Endothelial cell of umbilical vein (primary cell): Measurements from ENCODE around the gene HDAC4. TPM values are rescaled to one million over a fixed set of nuclear protein-coding genes. Genes with fewer than 3 reads are reported as not detected.

ENCODE experiments used
- BruUV-seq: library from RNA; stranded (reverse); fragments of 400-500 nt; replicated peaks from 2 replicates; lab custom pipeline; 2021; lab: Mats Ljungman, UMichigan
- CTCF ChIA-PET: fragments of 300-600, 350-600 bp; sonication (Branson Sonifier 250); formaldehyde crosslinking; loops from one replicate; lab custom pipeline; 2021; ENCODE audit warnings: antibody characterized with exemption, inconsistent platforms; lab: Charles Lee
- POLR2A ChIA-PET: fragments of 300-600, 350-600 bp; sonication (Branson Sonifier 250); formaldehyde crosslinking; loops from one replicate; lab custom pipeline; 2021; ENCODE audit warnings: antibody characterized with exemption, inconsistent platforms; lab: Charles Lee
- DNase-seq: peaks from one replicate; pipeline ENCODE4 v3.0.0-alpha.2; 2011; ENCODE audit warnings: low read depth, low spot score
- FAIRE-seq: peaks from 2 replicates; lab custom pipeline; 2011; peaks lifted over from hg19 to GRCh38; lab: Jason Lieb, UNC
- H2AFZ ChIP-seq: 2 replicates; pipeline ENCODE4 v1.6.0; 2012; ENCODE audit warnings: low read depth, low read length, control low read depth, inconsistent platforms
- H3K27ac ChIP-seq: 2 replicates; pipeline ENCODE4 v1.5.1; 2011; ENCODE audit warnings: low read depth, mild to moderate bottlenecking, control low read depth, low read length, moderate library complexity; ENCODE audit not compliant: insufficient read depth
- H3K27me3 ChIP-seq, 2 experiments: 2 replicates each; pipeline versions ENCODE4 v1.6.0 to v1.6.1; 2011; ENCODE audit warnings: low read length in 2 of 2, mixed read lengths in 1 of 2; ENCODE audit not compliant: control insufficient read depth in 2 of 2, insufficient read depth in 2 of 2
- H3K36me3 ChIP-seq, 2 experiments: 2 replicates in 1 of 2; 3 replicates in 1 of 2; pipeline ENCODE4 v1.5.1; 2011; ENCODE audit warnings: low read length in 2 of 2, mild to moderate bottlenecking in 1 of 2, moderate library complexity in 1 of 2; ENCODE audit not compliant: control insufficient read depth in 2 of 2, insufficient read depth in 2 of 2; ENCODE audit errors: extremely low read depth in 1 of 2
- H3K4me1 ChIP-seq: 3 replicates; pipeline ENCODE4 v1.5.1; 2011; ENCODE audit warnings: mild to moderate bottlenecking, low read length; ENCODE audit not compliant: control insufficient read depth, insufficient read depth; ENCODE audit errors: extremely low read depth
- H3K4me2 ChIP-seq: 2 replicates; pipeline ENCODE4 v1.6.1; 2011; ENCODE audit warnings: low read length, control low read depth, mixed read lengths; ENCODE audit not compliant: insufficient read depth
- H3K4me3 ChIP-seq, 3 experiments: fragments of 200-600 bp in 1 of 3; sonication (generic), shearing (Covaris generic) in 1 of 3; replicated peaks in 1 of 3; 2 replicates each; pipeline ENCODE4 v1.5.1; 2011 to 2016; ENCODE audit warnings: control low read depth in 3 of 3, low read length in 3 of 3, mild to moderate bottlenecking in 2 of 3, inconsistent platforms in 1 of 3, low read depth in 1 of 3, moderate library complexity in 1 of 3; ENCODE audit not compliant: insufficient read depth in 1 of 3
- H3K79me2 ChIP-seq: 2 replicates; pipeline ENCODE4 v1.6.0; 2012; ENCODE audit warnings: low read length, inconsistent platforms; ENCODE audit not compliant: control insufficient read depth, insufficient read depth
- H3K9ac ChIP-seq: replicated peaks from 2 replicates; pipeline ENCODE3; 2011; ENCODE audit warnings: low read length, control low read depth; ENCODE audit not compliant: insufficient read depth; ENCODE audit errors: extremely low read depth
- H3K9me1 ChIP-seq: replicated peaks from 3 replicates; pipeline ENCODE4 v1.6.0; 2011; ENCODE audit warnings: mild to moderate bottlenecking, low read length; ENCODE audit not compliant: control insufficient read depth, insufficient read depth; ENCODE audit errors: extremely low read depth
- H3K9me3 ChIP-seq: replicated peaks from 2 replicates; pipeline ENCODE4 v1.5.1; 2012; ENCODE audit warnings: low read length, inconsistent platforms; ENCODE audit not compliant: control insufficient read depth, insufficient read depth
- H4K20me1 ChIP-seq: replicated peaks from 2 replicates; pipeline ENCODE3; 2011; ENCODE audit warnings: mild to moderate bottlenecking, low read length; ENCODE audit not compliant: control insufficient read depth, insufficient read depth; ENCODE audit errors: extremely low read depth
- EZH2 ChIP-seq: IDR thresholded peaks from 2 replicates; pipeline ENCODE4 v1.6.1; 2012; ENCODE audit warnings: borderline replicate concordance, low read depth, mild to moderate bottlenecking, moderate library complexity, low read length, inconsistent platforms; ENCODE audit not compliant: severe bottlenecking
- FOS ChIP-seq: IDR thresholded peaks from 2 replicates; pipeline ENCODE4 v1.6.1; 2011; ENCODE audit warnings: mild to moderate bottlenecking, low read length, moderate library complexity, borderline replicate concordance; ENCODE audit not compliant: insufficient read depth
- GATA2 ChIP-seq: IDR thresholded peaks from 2 replicates; pipeline ENCODE4 v1.7.0; 2011; ENCODE audit warnings: low read depth, mild to moderate bottlenecking, moderate library complexity, mixed read lengths, low read length; ENCODE audit not compliant: insufficient read length, insufficient read depth
- JUN ChIP-seq: IDR thresholded peaks from 2 replicates; pipeline ENCODE4 v1.6.1; 2011; ENCODE audit warnings: borderline replicate concordance, low read depth; ENCODE audit not compliant: insufficient read length, insufficient read depth
- MAX ChIP-seq: IDR thresholded peaks from 2 replicates; pipeline ENCODE4 v1.6.1; 2011; ENCODE audit not compliant: insufficient read depth, insufficient read length
- MYC ChIP-seq: IDR thresholded peaks from one replicate; pipeline ENCODE4 v1.6.1; 2011; ENCODE audit warnings: mild to moderate bottlenecking, low read depth, low read length
- POLR2A ChIP-seq: IDR thresholded peaks from 2 replicates; pipeline ENCODE4 v1.6.1; 2012; ENCODE audit warnings: low read depth, mild to moderate bottlenecking, control low read depth, low read length
- POLR2AphosphoS5 ChIP-seq: IDR thresholded peaks from 2 replicates; pipeline ENCODE4 v1.6.1; 2012; ENCODE audit warnings: low read depth, mild to moderate bottlenecking, control low read depth, low read length, moderate library complexity; ENCODE audit not compliant: insufficient read depth
- dilution Hi-C: fragments of 300-500 bp; cut with MboI; formaldehyde crosslinking; loops from one replicate; pipeline ENCODE4 v1.15.0; 2019; ENCODE audit warnings: low sequenced_read_pairs; ENCODE audit not compliant: extremely low pct_ligation_motif_present
- intact Hi-C: fragments of 100-400 bp; cut with micrococcal nuclease; formaldehyde crosslinking; loops from one replicate; pipeline ENCODE4 v1.10.0; 2022
- polyA plus RNA-seq, 4 experiments: library from polyadenylated mRNA; depleted of rRNA in 3 of 4; stranded (reverse) in 3 of 4; unstranded in 1 of 4; fragments of >200 nt; gene quantifications; 2 replicates each; pipeline versions ENCODE4 v1.2.1 to v1.2.3, GENCODE V29; 2011 to 2012; ENCODE audit warnings: missing spikeins in 1 of 4
- total RNA-seq: library from RNA; stranded (reverse); gene quantifications from 2 replicates; pipeline ENCODE4 v1.2.3, GENCODE V29; 2021
- TF ChIP-seq, protein P1 (sequence below), 2 donors: IDR thresholded peaks; 1 replicate in 1 of 2; 2 replicates in 1 of 2; pipeline ENCODE4 v1.5.1; 2011; ENCODE audit warnings: low read length in 2 of 2, mild to moderate bottlenecking in 2 of 2, moderate library complexity in 2 of 2, control low read depth in 1 of 2, inconsistent platforms in 1 of 2, low read depth in 1 of 2; ENCODE audit not compliant: insufficient read depth in 1 of 2; ENCODE audit errors: extremely low read depth in 1 of 2

Gene HDAC4
- total and polyA plus RNA-seq, 2 donors (not counting 3 experiments of a cell fraction or from before 2014, with no cell fraction given), result 13.4 to 33.0 TPM

DNA sequence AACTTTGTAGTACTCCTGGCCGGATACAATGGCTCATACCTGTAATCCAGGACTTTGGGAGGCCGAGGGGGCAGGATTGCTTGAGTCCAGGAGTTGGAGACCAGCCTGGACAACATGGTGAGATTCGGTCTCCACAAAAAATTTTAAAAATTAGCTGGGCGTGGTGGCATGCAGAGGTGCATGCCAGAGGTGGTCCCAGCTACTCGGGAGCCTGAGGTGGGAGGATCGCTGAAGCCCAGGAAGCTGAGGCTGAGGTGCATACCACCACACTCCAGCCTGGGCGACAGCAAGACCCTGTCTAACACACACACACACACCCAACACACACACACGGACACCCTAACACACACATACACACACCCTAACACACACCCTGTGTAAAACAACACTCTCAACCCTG is 55.6 kb downstream of the HDAC4 start:
- Histone ChIP-seq H3K9me1 (no peaks in the 10 kb centered on the region), H3K4me3 (no peak overlapping the region), H3K9ac (no peak overlapping the region), H3K4me1 (no peaks in the 10 kb centered on the region), H4K20me1 (no peaks in the 10 kb centered on the region), H3K4me2 (no peak overlapping the region), H2AFZ (no peak overlapping the region), H3K27me3 (no peaks in the 10 kb centered on the region), H3K9me3 (no peaks in the 10 kb centered on the region), H3K27ac (no peak overlapping the region), H3K79me2 (peaks cover 7% of the 10 kb centered on the region), H3K36me3 (peaks cover 0 to 3% of the 10 kb centered on the region in 2 experiments)
- no peak for FAIRE-seq
- no TSS peak for BruUV-seq
- DNase-seq, result no peak
- CTCF ChIA-PET, result interaction anchor here (0.5 to 2.0 kb wide), 2 partner anchors 9 to 17 kb away, joined by 3 to 5 read pairs; no protein-coding TSS in a partner anchor
- TF ChIP-seq, protein P1, sequence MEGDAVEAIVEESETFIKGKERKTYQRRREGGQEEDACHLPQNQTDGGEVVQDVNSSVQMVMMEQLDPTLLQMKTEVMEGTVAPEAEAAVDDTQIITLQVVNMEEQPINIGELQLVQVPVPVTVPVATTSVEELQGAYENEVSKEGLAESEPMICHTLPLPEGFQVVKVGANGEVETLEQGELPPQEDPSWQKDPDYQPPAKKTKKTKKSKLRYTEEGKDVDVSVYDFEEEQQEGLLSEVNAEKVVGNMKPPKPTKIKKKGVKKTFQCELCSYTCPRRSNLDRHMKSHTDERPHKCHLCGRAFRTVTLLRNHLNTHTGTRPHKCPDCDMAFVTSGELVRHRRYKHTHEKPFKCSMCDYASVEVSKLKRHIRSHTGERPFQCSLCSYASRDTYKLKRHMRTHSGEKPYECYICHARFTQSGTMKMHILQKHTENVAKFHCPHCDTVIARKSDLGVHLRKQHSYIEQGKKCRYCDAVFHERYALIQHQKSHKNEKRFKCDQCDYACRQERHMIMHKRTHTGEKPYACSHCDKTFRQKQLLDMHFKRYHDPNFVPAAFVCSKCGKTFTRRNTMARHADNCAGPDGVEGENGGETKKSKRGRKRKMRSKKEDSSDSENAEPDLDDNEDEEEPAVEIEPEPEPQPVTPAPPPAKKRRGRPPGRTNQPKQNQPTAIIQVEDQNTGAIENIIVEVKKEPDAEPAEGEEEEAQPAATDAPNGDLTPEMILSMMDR (IDR thresholded peaks at IDR 0.05; ENCODE audit: extremely low read depth in 1 of 2, insufficient read depth in 1 of 2, low read depth in 1 of 2, low read length in 2 of 2), result no peak
- TF ChIP-seq EZH2 (no peak), JUN (no peak), GATA2 (no peak), POLR2AphosphoS5 (no peak), MAX (no peak), POLR2A (no peak), MYC (no peak), FOS (no peak)
- dilution Hi-C loops (no loop called here), intact Hi-C loops (no loop called here)
- POLR2A ChIA-PET, result no interaction called here
